ENCODE data around the gene SYVN1.

- TF ChIP-seq CTCF (conservative IDR thresholded peaks at IDR 0.05; ENCODE audit: low read length) (no peak), EZH2phosphoT487 (IDR thresholded peaks at IDR 0.05; ENCODE audit: borderline replicate concordance) (no peak)
Measured at GRCh38 chr11:65078786-65079342, 55.5 kb downstream of the SYVN1 start.

All from Loucy (cell line).